ENCODE measurements around the gene CYP4F12. TPM values are rescaled to one million over a fixed set of nuclear protein-coding genes. Genes with fewer than 3 reads are reported as not detected.

Gene CYP4F12
- total and polyA plus RNA-seq, 2 of the 8 experiments (the other 6 are each of a cell fraction or from before 2014, with no cell fraction given), result not detected

DNA sequence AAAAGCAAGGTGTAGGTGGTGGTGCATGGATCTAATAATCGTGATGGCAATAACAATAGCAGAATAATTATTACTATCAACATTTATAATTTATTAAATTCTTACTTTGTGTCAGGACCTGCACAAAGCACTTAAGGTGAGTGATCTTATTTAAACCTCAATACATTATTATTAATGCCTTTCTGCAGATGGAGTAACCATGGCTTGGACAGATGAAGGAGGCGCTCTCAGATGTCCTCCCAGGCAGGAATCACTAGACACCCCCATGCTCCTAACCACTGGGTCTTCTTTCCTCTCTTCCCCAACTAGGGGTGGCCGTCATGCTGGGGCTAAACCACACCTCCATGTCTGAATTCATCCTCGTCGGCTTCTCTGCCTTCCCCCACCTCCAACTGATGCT lies 54.8 kb downstream of the CYP4F12 start, which contains the start of gene OR10H2:
OR10H2 (plus strand) TSS at position 301 of the 400 bp plus-strand sequence; CDS start at position 321, 20 bp downstream.
- no peak within 1 kb of the TSS for H3K27ac ChIP-seq (ENCODE audit: low read depth, low read length)
- H3K23me2 ChIP-seq (ENCODE audit: low read depth, low read length), result no peaks in the 10 kb centered on the region
- H4K20me1 ChIP-seq (replicated peaks in 1 of 2; ENCODE audit: control insufficient read depth in 1 of 2, insufficient read depth in 2 of 2, low read length in 2 of 2), result no peaks in the 10 kb centered on the region
- no peak within 1 kb of the TSS for H3K23ac ChIP-seq (ENCODE audit: insufficient read length)
- H3K56ac ChIP-seq (replicated peaks; ENCODE audit: insufficient read length, low read depth, low read length), result no peak within 1 kb of the TSS
- no peak within 1 kb of the TSS for H2AFZ ChIP-seq (ENCODE audit: low read length)
- no peak for DNase-seq (ENCODE audit: low read depth in 1 of 2, low spot score in 2 of 2)
- 81% methylated on average over 5 of the region's 5 CpGs; no CpG with 5 or more reads in 1 of the 2 experiments for WGBS, 2 experiments (ENCODE audit: extremely low coverage in 1 of 2, insufficient coverage in 1 of 2, insufficient read length in 1 of 2, insufficient replicate concordance in 2 of 2, low coverage in 1 of 2, low lambda C conversion rate in 2 of 2, missing lambda C conversion rate in 1 of 2)
- ChIA-PET CTCF (ENCODE audit: partially characterized antibody) (no interaction called here), POLR2A (ENCODE audit: partially characterized antibody) (no interaction called here)
- no peaks in the 10 kb centered on the region for H3K27me3 ChIP-seq (replicated peaks in 1 of 4; ENCODE audit: control insufficient read depth in 3 of 4, extremely low read depth in 1 of 4, insufficient read depth in 3 of 4, low read length in 3 of 4)
- H4K91ac ChIP-seq (replicated peaks; ENCODE audit: insufficient read length, low read length), result no peak within 1 kb of the TSS
- no peaks in the 10 kb centered on the region for H3K79me2 ChIP-seq (ENCODE audit: control insufficient read depth in 1 of 2, insufficient read depth in 2 of 2, low read length in 2 of 2)
- H3K4me3 ChIP-seq (ENCODE audit: extremely low read depth in 1 of 4, insufficient read depth in 2 of 4, low read depth in 3 of 4, low read length in 4 of 4), result no peak within 1 kb of the TSS
- H3K4ac ChIP-seq (replicated peaks; ENCODE audit: insufficient read length, low read depth, low read length), result no peak within 1 kb of the TSS
- no peaks in the 10 kb centered on the region for H3K4me1 ChIP-seq (replicated peaks in 1 of 4; ENCODE audit: control insufficient read depth in 3 of 4, insufficient read depth in 4 of 4, low read length in 3 of 4)
- no peak within 1 kb of the TSS for H2BK120ac ChIP-seq (replicated peaks; ENCODE audit: low read depth, low read length)
- no peaks in the 10 kb centered on the region; a peak in 1 of 8 replicates for H3K36me3 ChIP-seq (ENCODE audit: control insufficient read depth in 2 of 4, insufficient read depth in 4 of 4, low read length in 3 of 4)
- no peak within 1 kb of the TSS for H2BK20ac ChIP-seq (ENCODE audit: low read length)
- H2BK5ac ChIP-seq (ENCODE audit: low read depth, low read length), result no peak within 1 kb of the TSS
- TF ChIP-seq EGR1 (IDR thresholded peaks at IDR 0.05; ENCODE audit: borderline replicate concordance, low read depth, low read length) (no peak), PHF8 (conservative IDR thresholded peaks at IDR 0.05; ENCODE audit: low read depth, low read length) (no peak), POU5F1 (IDR thresholded peaks at IDR 0.05; ENCODE audit: low read depth, low read length) (no peak), TBP (IDR thresholded peaks at IDR 0.05; ENCODE audit: low read depth, low read length) (no peak), SIX5 (IDR thresholded peaks at IDR 0.05; ENCODE audit: low read depth, low read length) (no peak)
- TF ChIP-seq, protein P1, sequence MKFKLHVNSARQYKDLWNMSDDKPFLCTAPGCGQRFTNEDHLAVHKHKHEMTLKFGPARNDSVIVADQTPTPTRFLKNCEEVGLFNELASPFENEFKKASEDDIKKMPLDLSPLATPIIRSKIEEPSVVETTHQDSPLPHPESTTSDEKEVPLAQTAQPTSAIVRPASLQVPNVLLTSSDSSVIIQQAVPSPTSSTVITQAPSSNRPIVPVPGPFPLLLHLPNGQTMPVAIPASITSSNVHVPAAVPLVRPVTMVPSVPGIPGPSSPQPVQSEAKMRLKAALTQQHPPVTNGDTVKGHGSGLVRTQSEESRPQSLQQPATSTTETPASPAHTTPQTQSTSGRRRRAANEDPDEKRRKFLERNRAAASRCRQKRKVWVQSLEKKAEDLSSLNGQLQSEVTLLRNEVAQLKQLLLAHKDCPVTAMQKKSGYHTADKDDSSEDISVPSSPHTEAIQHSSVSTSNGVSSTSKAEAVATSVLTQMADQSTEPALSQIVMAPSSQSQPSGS (IDR thresholded peaks at IDR 0.05; ENCODE audit: low read length), result no peak
- no peak within 1 kb of the TSS for H2AK5ac ChIP-seq (ENCODE audit: low read depth, low read length)
- no peak within 1 kb of the TSS for H2BK15ac ChIP-seq (ENCODE audit: low read length)
- no peak within 1 kb of the TSS for H3K4me2 ChIP-seq (ENCODE audit: insufficient read depth in 1 of 2, low read depth in 2 of 2, low read length in 2 of 2)
- H3K18ac ChIP-seq (ENCODE audit: extremely low read depth, low read length), result no peak within 1 kb of the TSS
- H4K5ac ChIP-seq (ENCODE audit: insufficient read length, low read depth, low read length), result no peak within 1 kb of the TSS
- H3K79me1 ChIP-seq (ENCODE audit: low read depth, low read length), result no peaks in the 10 kb centered on the region
- no peak within 1 kb of the TSS for H3K14ac ChIP-seq (ENCODE audit: insufficient read length)
- no peak within 1 kb of the TSS for H2BK12ac ChIP-seq (ENCODE audit: low read depth, low read length)
- H3K9me3 ChIP-seq (ENCODE audit: insufficient read depth in 2 of 2, low read depth in 1 of 2, low read length in 1 of 2), result peaks cover 59 to 88% of the 10 kb centered on the region in 2 experiments
- no peak within 1 kb of the TSS for H3K9ac ChIP-seq (replicated peaks in 1 of 4; ENCODE audit: extremely low read depth in 1 of 4, low read depth in 3 of 4, low read length in 3 of 4)
- no peak within 1 kb of the TSS for H4K8ac ChIP-seq (ENCODE audit: extremely low read depth, insufficient read depth, low read length)
- no peak for FAIRE-seq
